Neural cell (in vitro differentiated cells): ENCODE results near the gene PPIB. TPM values are rescaled to one million over a fixed set of nuclear protein-coding genes. Genes with fewer than 3 reads are reported as not detected.

Experiments
- H2AFZ ChIP-seq: fragments of 200-600, 300-800 bp; sonication (generic), shearing (Covaris generic); 2 replicates; pipeline ENCODE4 v1.6.0; 2014; ENCODE audit warnings: low read depth, mild to moderate bottlenecking, antibody characterized with exemption, low read length, moderate library complexity
- H3F3A ChIP-seq: fragments of 200-600 bp; shearing (Covaris generic); 2 replicates; pipeline ENCODE4 v1.6.1; 2016; ENCODE audit warnings: mild to moderate bottlenecking, moderate library complexity, mixed read lengths, antibody characterized with exemption, low read length; ENCODE audit not compliant: insufficient read depth, poor library complexity, severe bottlenecking
- H3K27ac ChIP-seq: fragments of 200-600, 300-800 bp; sonication (generic), shearing (Covaris generic); 2 replicates; pipeline ENCODE4 v1.5.1; 2014; ENCODE audit warnings: mild to moderate bottlenecking, low read length, moderate library complexity
- H3K27me3 ChIP-seq: fragments of 300-800, 200-600 bp; sonication (generic), shearing (Covaris generic); 2 replicates; pipeline ENCODE4 v1.6.0; 2014; ENCODE audit warnings: mild to moderate bottlenecking, low read depth, low read length, moderate library complexity; ENCODE audit not compliant: insufficient read depth
- H3K36me3 ChIP-seq: fragments of 300-800, 200-600 bp; sonication (generic), shearing (Covaris generic); 2 replicates; pipeline ENCODE4 v1.5.1; 2014; ENCODE audit warnings: mild to moderate bottlenecking, antibody characterized with exemption, low read length, moderate library complexity; ENCODE audit not compliant: insufficient read depth
- H3K4me2 ChIP-seq: fragments of 300-800, 200-600 bp; sonication (generic), shearing (Covaris generic); 2 replicates; pipeline ENCODE4 v1.6.0; 2014; ENCODE audit warnings: mild to moderate bottlenecking, low read length
- H3K4me3 ChIP-seq: fragments of 300-800, 200-600 bp; sonication (generic), shearing (Covaris generic); 2 replicates; pipeline ENCODE4 v1.5.1; 2014; ENCODE audit warnings: mild to moderate bottlenecking, low read length, moderate library complexity
- H3K79me2 ChIP-seq: fragments of 200-600 bp; shearing (Covaris generic); replicated peaks from 2 replicates; pipeline ENCODE4 v1.6.0; 2014; ENCODE audit warnings: mild to moderate bottlenecking, low read length, moderate library complexity; ENCODE audit not compliant: insufficient read depth
- H3K9ac ChIP-seq: fragments of 300-800, 200-600 bp; sonication (generic), shearing (Covaris generic); 2 replicates; pipeline ENCODE4 v1.6.1; 2016; ENCODE audit warnings: mild to moderate bottlenecking, low read length, mixed read lengths
- H3K9me2 ChIP-seq: fragments of 200-600 bp; shearing (Covaris generic); 2 replicates; pipeline ENCODE4 v1.6.1; 2016; ENCODE audit warnings: mild to moderate bottlenecking, low read length, mixed read lengths; ENCODE audit not compliant: insufficient read depth
- H3K9me3 ChIP-seq: fragments of 200-600, 300-800 bp; sonication (generic), shearing (Covaris generic); 2 replicates; pipeline ENCODE4 v1.6.1; 2016; ENCODE audit warnings: mild to moderate bottlenecking, mixed run types, low read length, moderate library complexity, mixed read lengths
- H4K20me1 ChIP-seq: fragments of 200-600 bp; shearing (Covaris generic); 2 replicates; pipeline ENCODE4 v1.6.1; 2016; ENCODE audit warnings: mild to moderate bottlenecking, mixed run types; ENCODE audit not compliant: insufficient read depth
- EP300 ChIP-seq: fragments of 450-650 bp; conservative IDR thresholded peaks from 2 replicates; pipeline ENCODE4 v1.6.1; 2014; ENCODE audit warnings: antibody characterized with exemption, mild to moderate bottlenecking, moderate library complexity; ENCODE audit not compliant: poor library complexity, severe bottlenecking
- EZH2 ChIP-seq: fragments of 200-600, 300-800 bp; shearing (Covaris generic), sonication (generic); IDR thresholded peaks from 2 replicates; pipeline ENCODE4 v1.6.1; 2014; ENCODE audit warnings: antibody characterized with exemption, low read length, borderline replicate concordance, mild to moderate bottlenecking; ENCODE audit not compliant: insufficient read depth, poor library complexity, severe bottlenecking
- MXI1 ChIP-seq: fragments of 450-650 bp; conservative IDR thresholded peaks from 2 replicates; pipeline ENCODE4 v1.6.1; 2014; ENCODE audit warnings: antibody characterized with exemption, mild to moderate bottlenecking; ENCODE audit not compliant: poor library complexity, severe bottlenecking
- POLR2AphosphoS5 ChIP-seq: IDR thresholded peaks from 2 replicates; pipeline ENCODE4 v1.6.1; 2012
- RAD21 ChIP-seq: fragments of 450-650 bp; conservative IDR thresholded peaks from 2 replicates; pipeline ENCODE4 v1.6.1; 2014; ENCODE audit warnings: antibody characterized with exemption, mild to moderate bottlenecking, moderate library complexity
- SMC3 ChIP-seq: fragments of 450-650 bp; conservative IDR thresholded peaks from 2 replicates; pipeline ENCODE4 v1.6.1; 2014; ENCODE audit warnings: antibody characterized with exemption, mild to moderate bottlenecking, moderate library complexity; ENCODE audit not compliant: poor library complexity
- TAF1 ChIP-seq: IDR thresholded peaks from 2 replicates; pipeline ENCODE4 v1.6.1; 2012; ENCODE audit warnings: low read depth
- polyA plus RNA-seq: library from polyadenylated mRNA; depleted of rRNA; stranded (reverse); fragments of >200 nt; gene quantifications from 2 replicates; pipeline ENCODE4 v1.2.3, GENCODE V29; 2014
- TF ChIP-seq, protein P1 (sequence below): fragments of 450-650 bp; IDR thresholded peaks from 2 replicates; pipeline ENCODE4 v1.5.1; 2014; ENCODE audit warnings: antibody characterized with exemption, mild to moderate bottlenecking, moderate library complexity; ENCODE audit not compliant: poor library complexity, severe bottlenecking
- TF ChIP-seq, protein P2 (sequence below): IDR thresholded peaks from 2 replicates; pipeline ENCODE4 v1.6.1; 2012; ENCODE audit warnings: borderline replicate concordance

PPIB gene
- polyA plus RNA-seq, 1 donor from 2014 or later, result 206 TPM

DNA sequence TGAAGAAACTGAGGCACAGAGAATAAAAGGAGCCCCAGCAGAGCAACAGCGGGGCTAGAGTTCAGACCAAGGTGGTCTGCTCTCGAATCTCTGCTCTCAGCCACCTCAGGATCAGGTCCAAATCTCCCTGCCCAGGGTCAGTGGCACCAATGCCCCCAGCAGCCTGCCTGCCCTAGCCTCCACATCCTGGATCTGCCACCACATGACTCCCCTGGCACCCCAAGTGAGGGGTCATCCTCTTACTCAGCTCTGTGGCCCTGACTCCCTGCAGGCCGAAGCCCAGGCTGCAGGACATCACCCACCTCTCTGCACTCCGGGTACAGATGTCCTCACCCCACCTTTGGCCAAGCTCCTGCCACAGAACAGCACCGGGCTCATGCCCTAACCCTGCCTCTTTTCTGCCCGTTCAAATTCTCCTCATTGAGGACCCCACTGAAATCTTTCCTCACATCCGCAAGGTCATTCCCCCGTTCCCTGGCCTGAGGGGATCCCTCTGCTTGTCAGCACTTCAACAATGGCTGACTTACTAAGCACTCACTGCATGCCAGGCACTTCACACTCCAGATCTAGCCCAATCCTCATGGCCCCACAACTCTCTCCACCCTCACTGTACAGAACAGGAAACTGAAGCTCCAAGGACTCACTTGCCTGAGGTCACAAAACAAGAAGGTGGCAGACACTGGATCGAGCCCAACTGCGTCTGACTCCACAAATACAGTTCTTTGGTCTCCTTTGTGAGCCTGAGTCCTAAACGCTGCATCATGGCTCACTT is 4.3 kb downstream of the PPIB start:
- Histone ChIP-seq H2AFZ (no peak overlapping the region), H3K4me2 (no peak overlapping the region), H3K79me2 (peaks cover 10% of the 10 kb centered on the region), H3K4me3 (no peak overlapping the region), H3K27me3 (no peaks in the 10 kb centered on the region), H3K36me3 (no peaks in the 10 kb centered on the region), H4K20me1 (no peaks in the 10 kb centered on the region), H3K9me3 (no peaks in the 10 kb centered on the region), H3F3A (no peaks in the 10 kb centered on the region), H3K9me2 (no peaks in the 10 kb centered on the region), H3K27ac (no peak overlapping the region), H3K9ac (no peak overlapping the region)
- TF ChIP-seq RAD21, result no peak

- no peak for TF ChIP-seq MXI1
- TF ChIP-seq TAF1, result no peak
- TF ChIP-seq EP300, result no peak
- TF ChIP-seq, protein P1, sequence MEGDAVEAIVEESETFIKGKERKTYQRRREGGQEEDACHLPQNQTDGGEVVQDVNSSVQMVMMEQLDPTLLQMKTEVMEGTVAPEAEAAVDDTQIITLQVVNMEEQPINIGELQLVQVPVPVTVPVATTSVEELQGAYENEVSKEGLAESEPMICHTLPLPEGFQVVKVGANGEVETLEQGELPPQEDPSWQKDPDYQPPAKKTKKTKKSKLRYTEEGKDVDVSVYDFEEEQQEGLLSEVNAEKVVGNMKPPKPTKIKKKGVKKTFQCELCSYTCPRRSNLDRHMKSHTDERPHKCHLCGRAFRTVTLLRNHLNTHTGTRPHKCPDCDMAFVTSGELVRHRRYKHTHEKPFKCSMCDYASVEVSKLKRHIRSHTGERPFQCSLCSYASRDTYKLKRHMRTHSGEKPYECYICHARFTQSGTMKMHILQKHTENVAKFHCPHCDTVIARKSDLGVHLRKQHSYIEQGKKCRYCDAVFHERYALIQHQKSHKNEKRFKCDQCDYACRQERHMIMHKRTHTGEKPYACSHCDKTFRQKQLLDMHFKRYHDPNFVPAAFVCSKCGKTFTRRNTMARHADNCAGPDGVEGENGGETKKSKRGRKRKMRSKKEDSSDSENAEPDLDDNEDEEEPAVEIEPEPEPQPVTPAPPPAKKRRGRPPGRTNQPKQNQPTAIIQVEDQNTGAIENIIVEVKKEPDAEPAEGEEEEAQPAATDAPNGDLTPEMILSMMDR, result no peak
- TF ChIP-seq EZH2, result no peak
- no peak for TF ChIP-seq RAD21
- TF ChIP-seq SMC3, result no peak
- TF ChIP-seq POLR2AphosphoS5, result no peak
- TF ChIP-seq, protein P2, sequence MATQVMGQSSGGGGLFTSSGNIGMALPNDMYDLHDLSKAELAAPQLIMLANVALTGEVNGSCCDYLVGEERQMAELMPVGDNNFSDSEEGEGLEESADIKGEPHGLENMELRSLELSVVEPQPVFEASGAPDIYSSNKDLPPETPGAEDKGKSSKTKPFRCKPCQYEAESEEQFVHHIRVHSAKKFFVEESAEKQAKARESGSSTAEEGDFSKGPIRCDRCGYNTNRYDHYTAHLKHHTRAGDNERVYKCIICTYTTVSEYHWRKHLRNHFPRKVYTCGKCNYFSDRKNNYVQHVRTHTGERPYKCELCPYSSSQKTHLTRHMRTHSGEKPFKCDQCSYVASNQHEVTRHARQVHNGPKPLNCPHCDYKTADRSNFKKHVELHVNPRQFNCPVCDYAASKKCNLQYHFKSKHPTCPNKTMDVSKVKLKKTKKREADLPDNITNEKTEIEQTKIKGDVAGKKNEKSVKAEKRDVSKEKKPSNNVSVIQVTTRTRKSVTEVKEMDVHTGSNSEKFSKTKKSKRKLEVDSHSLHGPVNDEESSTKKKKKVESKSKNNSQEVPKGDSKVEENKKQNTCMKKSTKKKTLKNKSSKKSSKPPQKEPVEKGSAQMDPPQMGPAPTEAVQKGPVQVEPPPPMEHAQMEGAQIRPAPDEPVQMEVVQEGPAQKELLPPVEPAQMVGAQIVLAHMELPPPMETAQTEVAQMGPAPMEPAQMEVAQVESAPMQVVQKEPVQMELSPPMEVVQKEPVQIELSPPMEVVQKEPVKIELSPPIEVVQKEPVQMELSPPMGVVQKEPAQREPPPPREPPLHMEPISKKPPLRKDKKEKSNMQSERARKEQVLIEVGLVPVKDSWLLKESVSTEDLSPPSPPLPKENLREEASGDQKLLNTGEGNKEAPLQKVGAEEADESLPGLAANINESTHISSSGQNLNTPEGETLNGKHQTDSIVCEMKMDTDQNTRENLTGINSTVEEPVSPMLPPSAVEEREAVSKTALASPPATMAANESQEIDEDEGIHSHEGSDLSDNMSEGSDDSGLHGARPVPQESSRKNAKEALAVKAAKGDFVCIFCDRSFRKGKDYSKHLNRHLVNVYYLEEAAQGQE, result no peak
- no peaks in the 10 kb centered on the region for H3K9me2 ChIP-seq
These were observed 5.2 kb downstream of the PPIB start for GRCh38 chr15:64157599-64158125.

More at GRCh38 chr15:64157599-64158125, 5.2 kb downstream of the PPIB start:
- no peaks in the 10 kb centered on the region for H3K9me3 ChIP-seq
- H2AFZ ChIP-seq, result no peak overlapping the region
- H3K79me2 ChIP-seq, result peaks cover 10% of the 10 kb centered on the region
- H3K4me3 ChIP-seq, result no peak overlapping the region
- H3K4me2 ChIP-seq, result no peak overlapping the region
- H3K9ac ChIP-seq, result no peak overlapping the region
- H3K27me3 ChIP-seq, result peaks cover 5% of the 10 kb centered on the region
- no peaks in the 10 kb centered on the region for H3K36me3 ChIP-seq
- H4K20me1 ChIP-seq, result no peaks in the 10 kb centered on the region
- H3F3A ChIP-seq, result no peaks in the 10 kb centered on the region
- H3K27ac ChIP-seq, result no peak overlapping the region
